HEK293 (cell line): ENCODE data around the gene ZEB2.

Experiments used
- CTCF ChIP-seq: fragments of 450-650 bp; formaldehyde crosslinking; IDR thresholded peaks from 2 replicates; pipeline ENCODE4 v1.5.1; 2016; ENCODE audit warnings: missing biosample characterization, missing genetic modification characterization
- ZBTB1 ChIP-seq: fragments of 450-650 bp; formaldehyde crosslinking; IDR thresholded peaks from 2 replicates; pipeline ENCODE4 v1.5.1; 2016; ENCODE audit warnings: missing biosample characterization, missing genetic modification characterization
- ZBTB8A ChIP-seq: fragments of 450-650 bp; formaldehyde crosslinking; IDR thresholded peaks from 2 replicates; pipeline ENCODE4 v1.5.1; 2016; ENCODE audit warnings: missing biosample characterization, missing genetic modification characterization
- ZFP69B ChIP-seq: fragments of 450-650 bp; formaldehyde crosslinking; IDR thresholded peaks from 2 replicates; pipeline ENCODE4 v1.5.1; 2016; ENCODE audit warnings: missing biosample characterization, missing genetic modification characterization
- ZNF112 ChIP-seq: fragments of 450-650 bp; formaldehyde crosslinking; IDR thresholded peaks from 2 replicates; pipeline ENCODE4 v1.5.0; 2017; ENCODE audit warnings: missing biosample characterization, missing genetic modification characterization
- ZNF211 ChIP-seq: fragments of 450-650 bp; formaldehyde crosslinking; IDR thresholded peaks from 2 replicates; pipeline ENCODE4 v1.5.1; 2016; ENCODE audit warnings: low read depth, missing biosample characterization, missing genetic modification characterization
- ZNF274 ChIP-seq, 2 experiments: fragments of 200-500 bp in 1 of 2; fragments of 450-650 bp in 1 of 2; sonication (Bioruptor generic) in 1 of 2; formaldehyde crosslinking in 1 of 2; IDR thresholded peaks; 2 replicates each; pipeline versions ENCODE4 v1.5.1 to v1.6.1; 2014 to 2016; ENCODE audit warnings: borderline replicate concordance in 1 of 2, inconsistent platforms in 1 of 2, low read length in 1 of 2, missing biosample characterization in 1 of 2, missing genetic modification characterization in 1 of 2
- ZNF423 ChIP-seq: fragments of 450-650 bp; formaldehyde crosslinking; IDR thresholded peaks from 2 replicates; pipeline ENCODE4 v1.5.1; 2016; ENCODE audit warnings: missing biosample characterization, missing genetic modification characterization

GRCh38 chr2:144517866-144518747, 1.8 kb downstream of the ZEB2 start:
- TF ChIP-seq CTCF (tag by site-specific recombination) (no peak), ZNF112 (no peak), ZNF274 (IDR thresholded peaks at IDR 0.05; ENCODE audit: low read length) (no peak), ZNF274 (tag by site-specific recombination; IDR thresholded peaks at IDR 0.05; ENCODE audit: borderline replicate concordance) (no peak), ZNF423 (no peak), ZNF211 (tag by site-specific recombination) (no peak), ZFP69B (tag by site-specific recombination) (no peak), ZBTB8A (tag by site-specific recombination) (no peak), ZBTB1 (no peak)
